SK-N-SH (cell line): ENCODE results near the gene TOPAZ1. TPM values are rescaled to one million over a fixed set of nuclear protein-coding genes. Genes with fewer than 3 reads are reported as not detected.

Experiments used
- CTCF ChIA-PET: fragments of 300-600, 350-600 bp; formaldehyde crosslinking; extraction: SDS; loops from one replicate; lab custom pipeline; 2021; lab: Yijun Ruan, JAX
- POLR2A ChIA-PET: fragments of 350-600 bp; sonication (Branson Sonifier 250); formaldehyde crosslinking; extraction: SDS; loops from one replicate; lab custom pipeline; 2020; ENCODE audit warnings: antibody characterized with exemption, inconsistent platforms; lab: Yijun Ruan, JAX
- DNase-seq: peaks from one replicate; pipeline ENCODE4 v3.0.0; 2012
- H2AFZ ChIP-seq: fragments of 200-600 bp; sonication (generic); 2 replicates; pipeline ENCODE4 v1.8.1; 2016; ENCODE audit warnings: antibody characterized with exemption, mild to moderate bottlenecking, low read depth
- H3F3A ChIP-seq: fragments of 200-600 bp; sonication (generic); replicated peaks from 2 replicates; pipeline ENCODE3; 2016; ENCODE audit warnings: antibody characterized with exemption, mild to moderate bottlenecking; ENCODE audit not compliant: insufficient read depth
- H3K27ac ChIP-seq, 2 experiments: fragments of 200-500 bp in 1 of 2; fragments of 200-600 bp in 1 of 2; sonication (Bioruptor generic) in 1 of 2; sonication (generic), shearing (Covaris generic) in 1 of 2; 2 replicates each; pipeline versions ENCODE4 v1.5.1 to v1.6.1; 2014 to 2016; ENCODE audit warnings: low read depth in 2 of 2, inconsistent platforms in 1 of 2, low read length in 1 of 2, mild to moderate bottlenecking in 1 of 2, mixed read lengths in 1 of 2
- H3K27me3 ChIP-seq: fragments of 200-600 bp; sonication (generic), shearing (Covaris generic); 2 replicates; pipeline ENCODE4 v1.6.1; 2016; ENCODE audit warnings: mixed run types; ENCODE audit not compliant: insufficient read depth
- H3K36me3 ChIP-seq, 2 experiments: fragments of 200-500 bp in 1 of 2; fragments of 200-600 bp in 1 of 2; sonication (Bioruptor generic) in 1 of 2; sonication (generic) in 1 of 2; replicated peaks in 1 of 2; 2 replicates each; pipeline versions ENCODE3 to v1.5.1; 2014 to 2016; ENCODE audit warnings: low read length in 1 of 2, mild to moderate bottlenecking in 1 of 2; ENCODE audit not compliant: insufficient read depth in 2 of 2, control insufficient read depth in 1 of 2
- H3K4me1 ChIP-seq, 2 experiments: fragments of 200-500 bp in 1 of 2; fragments of 200-600 bp in 1 of 2; sonication (Bioruptor generic) in 1 of 2; sonication (generic), shearing (Covaris generic) in 1 of 2; 2 replicates each; pipeline versions ENCODE4 v1.5.1 to v1.6.1; 2014 to 2016; ENCODE audit warnings: low read depth in 1 of 2, low read length in 1 of 2, mixed run types in 1 of 2; ENCODE audit not compliant: insufficient read depth in 2 of 2, control insufficient read depth in 1 of 2
- H3K4me2 ChIP-seq: fragments of 200-600 bp; sonication (generic), shearing (Covaris generic); 2 replicates; pipeline ENCODE4 v1.6.1; 2017; ENCODE audit warnings: mixed run types
- H3K4me3 ChIP-seq, 2 experiments: fragments of 200-500 bp in 1 of 2; fragments of 200-600 bp in 1 of 2; sonication (Bioruptor generic) in 1 of 2; sonication (generic), shearing (Covaris generic) in 1 of 2; 2 replicates each; pipeline versions ENCODE4 v1.5.1 to v1.8.1; 2014 to 2016; ENCODE audit warnings: low read depth in 2 of 2, inconsistent platforms in 1 of 2, low read length in 1 of 2, mild to moderate bottlenecking in 1 of 2, mixed read lengths in 1 of 2, moderate library complexity in 1 of 2
- H3K79me2 ChIP-seq: fragments of 200-600 bp; sonication (generic); 2 replicates; pipeline ENCODE4 v1.8.1; 2017; ENCODE audit warnings: mild to moderate bottlenecking; ENCODE audit not compliant: insufficient read depth
- H3K9ac ChIP-seq: fragments of 200-600 bp; sonication (generic); 2 replicates; pipeline ENCODE4 v1.6.1; 2017; ENCODE audit warnings: mixed run types
- H3K9me2 ChIP-seq: fragments of 200-600 bp; sonication (generic); 2 replicates; pipeline ENCODE4 v1.6.1; 2017; ENCODE audit warnings: mixed run types
- H3K9me3 ChIP-seq: fragments of 200-600 bp; sonication (generic); 2 replicates; pipeline ENCODE4 v1.6.1; 2017; ENCODE audit warnings: mixed run types, mild to moderate bottlenecking, moderate library complexity
- H4K20me1 ChIP-seq: fragments of 200-600 bp; sonication (generic); 2 replicates; pipeline ENCODE4 v1.6.1; 2017; ENCODE audit warnings: mild to moderate bottlenecking, mixed run types; ENCODE audit not compliant: insufficient read depth
- CTCF ChIP-seq: fragments of 200-600 bp; sonication (generic); IDR thresholded peaks from 2 replicates; pipeline ENCODE4 v1.6.1; 2017; ENCODE audit warnings: antibody characterized with exemption, mild to moderate bottlenecking, moderate library complexity
- FOXJ3 ChIP-seq: sonication (generic); formaldehyde crosslinking; IDR thresholded peaks from 2 replicates; pipeline ENCODE4 v1.5.1; 2020; ENCODE audit warnings: mild to moderate bottlenecking, missing genetic modification reagents
- FOXM1 ChIP-seq: IDR thresholded peaks from 2 replicates; pipeline ENCODE4 v1.4.0; 2012; ENCODE audit warnings: low read depth, mild to moderate bottlenecking
- GABPA ChIP-seq: IDR thresholded peaks from 2 replicates; pipeline ENCODE4 v1.4.0; 2012; ENCODE audit warnings: low read depth, mild to moderate bottlenecking
- GATA2 ChIP-seq: sonication (generic); formaldehyde crosslinking; IDR thresholded peaks from 2 replicates; pipeline ENCODE4 v1.5.0; 2020; ENCODE audit warnings: mild to moderate bottlenecking, missing genetic modification reagents
- MEF2A ChIP-seq: IDR thresholded peaks from 2 replicates; pipeline ENCODE4 v1.4.0; 2012; ENCODE audit warnings: low read depth, borderline replicate concordance
- NFIC ChIP-seq: IDR thresholded peaks from 2 replicates; pipeline ENCODE4 v1.4.0; 2012; ENCODE audit warnings: borderline replicate concordance
- RAD21 ChIP-seq: IDR thresholded peaks from 2 replicates; pipeline ENCODE4 v1.6.1; 2012; ENCODE audit warnings: mild to moderate bottlenecking, low read length
- TAF1 ChIP-seq: IDR thresholded peaks from 2 replicates; pipeline ENCODE4 v1.6.1; 2012; ENCODE audit warnings: low read depth, mild to moderate bottlenecking, low read length, moderate library complexity, borderline replicate concordance
- TCF12 ChIP-seq: IDR thresholded peaks from 2 replicates; pipeline ENCODE4 v1.4.0; 2012
- YY1 ChIP-seq: IDR thresholded peaks from 2 replicates; pipeline ENCODE4 v1.4.0; 2012; ENCODE audit warnings: low read depth, mild to moderate bottlenecking
- WGBS: methylation state at CpG from one replicate; pipeline ENCODE4 v1.1.6; 2017; ENCODE audit warnings: low lambda C conversion rate; 5-methylcytosine and 5-hydroxymethylcytosine counted together
- polyA plus RNA-seq, 3 experiments: library from polyadenylated mRNA; depleted of rRNA; stranded (reverse); fragments of >200 nt; gene quantifications; 2 replicates each; pipeline ENCODE4 v1.2.3, GENCODE V29; 2012
- TF ChIP-seq, protein P1 (sequence below): IDR thresholded peaks from 2 replicates; pipeline ENCODE4 v1.6.1; 2012; ENCODE audit warnings: mild to moderate bottlenecking, low read depth, low read length, moderate library complexity
- TF ChIP-seq, protein P2 (sequence below): IDR thresholded peaks from 2 replicates; pipeline ENCODE4 v1.4.0; 2012; ENCODE audit warnings: low read depth, borderline replicate concordance

Gene TOPAZ1
- polyA plus RNA-seq, 1 of the 3 experiments (the other 2 are of a cell fraction): not detected

DNA sequence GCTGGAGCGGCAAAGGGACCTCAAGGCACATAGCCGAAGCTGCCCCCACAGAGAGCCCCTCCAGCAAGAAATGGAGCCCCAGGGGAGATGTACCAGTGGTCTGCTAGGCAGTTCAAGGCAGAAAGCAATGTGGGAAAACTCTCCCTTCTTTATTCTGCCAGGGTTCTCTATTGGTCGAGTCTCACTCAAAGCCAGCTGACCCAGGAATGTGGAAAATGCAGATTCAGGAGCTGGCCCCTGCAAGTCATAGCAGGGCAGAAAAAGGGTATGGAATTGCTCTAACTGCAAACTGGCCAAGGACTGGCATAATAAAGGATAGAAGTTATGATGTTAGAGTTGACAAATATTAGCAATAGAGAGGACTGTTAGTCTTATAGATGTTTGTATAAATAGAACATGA lies 4.0 kb upstream of the TOPAZ1 start:
- no peak overlapping the region for H3K4me3 ChIP-seq
- no peaks in the 10 kb centered on the region for H3K27me3 ChIP-seq
- no peaks in the 10 kb centered on the region for H3K9me3 ChIP-seq
- no peak overlapping the region for H3K9ac ChIP-seq
- no peak overlapping the region for H2AFZ ChIP-seq
- no peak for TF ChIP-seq FOXM1
- TF ChIP-seq GATA2 (CRISPR knock-in tag): no peak
- no peak for TF ChIP-seq FOXJ3
- WGBS: 48% methylated on average over 3 of the region's 3 CpGs
- no peak for DNase-seq
- no peaks in the 10 kb centered on the region for H4K20me1 ChIP-seq
- no peaks in the 10 kb centered on the region for H3K36me3 ChIP-seq
- H3K27ac ChIP-seq: no peak overlapping the region
- no peaks in the 10 kb centered on the region for H3F3A ChIP-seq
- no peaks in the 10 kb centered on the region for H3K9me2 ChIP-seq
- ChIA-PET POLR2A (no interaction called here), CTCF (interaction anchor here (0.8 to 3.8 kb wide), 6 partner anchors 11 to 1275 kb away, joined by 3 to 36 read pairs (median 11); no protein-coding TSS in a partner anchor)
- H3K4me1 ChIP-seq: no peaks in the 10 kb centered on the region; a peak in 1 of 4 replicates
- no peak overlapping the region for H3K4me2 ChIP-seq
- H3K79me2 ChIP-seq: no peaks in the 10 kb centered on the region

GRCh38 chr3:44238889-44239288 lies 2.8 kb upstream of the TOPAZ1 start:
- H3F3A ChIP-seq: no peaks in the 10 kb centered on the region

More at GRCh38 chr3:44238889-44239288, 2.8 kb upstream of the TOPAZ1 start:
- CTCF ChIA-PET: no interaction called here
- Histone ChIP-seq H3K27ac (no peak overlapping the region), H3K9ac (no peak overlapping the region), H3K4me3 (no peak overlapping the region), H3K79me2 (no peaks in the 10 kb centered on the region), H2AFZ (no peak overlapping the region), H3K27me3 (no peaks in the 10 kb centered on the region), H3K36me3 (no peaks in the 10 kb centered on the region), H4K20me1 (no peaks in the 10 kb centered on the region), H3K9me2 (no peaks in the 10 kb centered on the region), H3K4me2 (no peak overlapping the region), H3K9me3 (no peaks in the 10 kb centered on the region), H3K4me1 (no peaks in the 10 kb centered on the region; a peak in 1 of 4 replicates)
- POLR2A ChIA-PET: no interaction called here
- WGBS: 55% methylated on average over 2 of the region's 2 CpGs
- DNase-seq: no peak
- TF ChIP-seq CTCF (no peak), RAD21 (no peak), FOXM1 (no peak), YY1 (no peak), NFIC (no peak), TAF1 (no peak), GABPA (no peak), TCF12 (no peak), MEF2A (no peak)
- TF ChIP-seq, protein P1, sequence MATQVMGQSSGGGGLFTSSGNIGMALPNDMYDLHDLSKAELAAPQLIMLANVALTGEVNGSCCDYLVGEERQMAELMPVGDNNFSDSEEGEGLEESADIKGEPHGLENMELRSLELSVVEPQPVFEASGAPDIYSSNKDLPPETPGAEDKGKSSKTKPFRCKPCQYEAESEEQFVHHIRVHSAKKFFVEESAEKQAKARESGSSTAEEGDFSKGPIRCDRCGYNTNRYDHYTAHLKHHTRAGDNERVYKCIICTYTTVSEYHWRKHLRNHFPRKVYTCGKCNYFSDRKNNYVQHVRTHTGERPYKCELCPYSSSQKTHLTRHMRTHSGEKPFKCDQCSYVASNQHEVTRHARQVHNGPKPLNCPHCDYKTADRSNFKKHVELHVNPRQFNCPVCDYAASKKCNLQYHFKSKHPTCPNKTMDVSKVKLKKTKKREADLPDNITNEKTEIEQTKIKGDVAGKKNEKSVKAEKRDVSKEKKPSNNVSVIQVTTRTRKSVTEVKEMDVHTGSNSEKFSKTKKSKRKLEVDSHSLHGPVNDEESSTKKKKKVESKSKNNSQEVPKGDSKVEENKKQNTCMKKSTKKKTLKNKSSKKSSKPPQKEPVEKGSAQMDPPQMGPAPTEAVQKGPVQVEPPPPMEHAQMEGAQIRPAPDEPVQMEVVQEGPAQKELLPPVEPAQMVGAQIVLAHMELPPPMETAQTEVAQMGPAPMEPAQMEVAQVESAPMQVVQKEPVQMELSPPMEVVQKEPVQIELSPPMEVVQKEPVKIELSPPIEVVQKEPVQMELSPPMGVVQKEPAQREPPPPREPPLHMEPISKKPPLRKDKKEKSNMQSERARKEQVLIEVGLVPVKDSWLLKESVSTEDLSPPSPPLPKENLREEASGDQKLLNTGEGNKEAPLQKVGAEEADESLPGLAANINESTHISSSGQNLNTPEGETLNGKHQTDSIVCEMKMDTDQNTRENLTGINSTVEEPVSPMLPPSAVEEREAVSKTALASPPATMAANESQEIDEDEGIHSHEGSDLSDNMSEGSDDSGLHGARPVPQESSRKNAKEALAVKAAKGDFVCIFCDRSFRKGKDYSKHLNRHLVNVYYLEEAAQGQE: no peak
- TF ChIP-seq, protein P2, sequence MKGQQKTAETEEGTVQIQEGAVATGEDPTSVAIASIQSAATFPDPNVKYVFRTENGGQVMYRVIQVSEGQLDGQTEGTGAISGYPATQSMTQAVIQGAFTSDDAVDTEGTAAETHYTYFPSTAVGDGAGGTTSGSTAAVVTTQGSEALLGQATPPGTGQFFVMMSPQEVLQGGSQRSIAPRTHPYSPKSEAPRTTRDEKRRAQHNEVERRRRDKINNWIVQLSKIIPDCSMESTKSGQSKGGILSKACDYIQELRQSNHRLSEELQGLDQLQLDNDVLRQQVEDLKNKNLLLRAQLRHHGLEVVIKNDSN: no peak
